ENCODE measurements around the gene CDK5.

DNA sequence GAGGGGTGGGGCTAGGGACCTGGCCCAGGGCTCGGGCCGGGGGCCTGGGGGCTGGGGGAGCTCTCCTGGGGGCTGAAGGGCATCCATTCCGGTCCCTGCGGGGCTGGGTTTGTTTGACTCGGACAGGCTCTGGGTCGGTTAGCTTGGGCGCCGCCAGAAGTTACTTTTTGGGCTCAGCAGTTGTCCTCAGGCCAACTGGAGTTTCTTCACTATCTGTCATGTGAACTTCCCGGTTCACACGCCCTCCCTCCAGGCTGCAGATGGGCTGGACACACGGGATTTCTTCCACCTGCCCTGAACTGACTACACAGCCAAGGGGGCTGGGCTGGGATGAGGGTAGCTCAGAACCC lies 5.5 kb upstream of the CDK5 start:
- TF ChIP-seq, protein P1, sequence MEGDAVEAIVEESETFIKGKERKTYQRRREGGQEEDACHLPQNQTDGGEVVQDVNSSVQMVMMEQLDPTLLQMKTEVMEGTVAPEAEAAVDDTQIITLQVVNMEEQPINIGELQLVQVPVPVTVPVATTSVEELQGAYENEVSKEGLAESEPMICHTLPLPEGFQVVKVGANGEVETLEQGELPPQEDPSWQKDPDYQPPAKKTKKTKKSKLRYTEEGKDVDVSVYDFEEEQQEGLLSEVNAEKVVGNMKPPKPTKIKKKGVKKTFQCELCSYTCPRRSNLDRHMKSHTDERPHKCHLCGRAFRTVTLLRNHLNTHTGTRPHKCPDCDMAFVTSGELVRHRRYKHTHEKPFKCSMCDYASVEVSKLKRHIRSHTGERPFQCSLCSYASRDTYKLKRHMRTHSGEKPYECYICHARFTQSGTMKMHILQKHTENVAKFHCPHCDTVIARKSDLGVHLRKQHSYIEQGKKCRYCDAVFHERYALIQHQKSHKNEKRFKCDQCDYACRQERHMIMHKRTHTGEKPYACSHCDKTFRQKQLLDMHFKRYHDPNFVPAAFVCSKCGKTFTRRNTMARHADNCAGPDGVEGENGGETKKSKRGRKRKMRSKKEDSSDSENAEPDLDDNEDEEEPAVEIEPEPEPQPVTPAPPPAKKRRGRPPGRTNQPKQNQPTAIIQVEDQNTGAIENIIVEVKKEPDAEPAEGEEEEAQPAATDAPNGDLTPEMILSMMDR (IDR thresholded peaks at IDR 0.05; ENCODE audit: low read depth, low read length), result no peak
- TF ChIP-seq EZH2phosphoT487 (IDR thresholded peaks at IDR 0.05; ENCODE audit: low read depth), result no peak
